Stimulated activated CD4-positive, alpha-beta T cell treated with anti-CD3 and anti-CD28 coated beads, TNF-alpha, amount 100 ng/mL, for 1 hour (primary cell): ENCODE measurements around the gene CPAMD8.

Source experiments
- DNase-seq, 3 donors: peaks; one replicate each; pipeline ENCODE4 v3.0.0-alpha.2; 2020; ENCODE audit warnings: low read depth in 3 of 3, low spot score in 1 of 3

The CPAMD8 gene

DNA sequence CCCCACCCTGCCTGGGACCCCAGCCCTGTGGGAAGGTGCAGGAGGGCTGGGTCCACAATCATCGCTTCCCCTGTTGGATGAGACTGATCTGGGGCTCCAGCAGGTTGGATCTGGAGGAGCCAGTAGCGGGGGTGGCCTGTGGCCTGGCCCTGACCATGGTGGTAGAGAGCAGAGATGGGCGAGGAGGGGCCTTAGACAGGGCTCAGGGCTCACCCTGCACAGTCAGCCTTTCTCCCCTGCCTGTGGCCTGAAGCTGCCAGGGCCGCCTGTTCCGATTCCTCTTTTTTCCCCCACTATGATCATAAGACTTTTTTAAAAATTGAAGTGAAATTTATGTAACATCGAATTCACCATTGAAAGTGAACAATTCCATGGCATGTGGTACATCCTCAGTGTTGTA lies 179.2 kb downstream of the CPAMD8 start:
- DNase-seq, result no peak

DNA sequence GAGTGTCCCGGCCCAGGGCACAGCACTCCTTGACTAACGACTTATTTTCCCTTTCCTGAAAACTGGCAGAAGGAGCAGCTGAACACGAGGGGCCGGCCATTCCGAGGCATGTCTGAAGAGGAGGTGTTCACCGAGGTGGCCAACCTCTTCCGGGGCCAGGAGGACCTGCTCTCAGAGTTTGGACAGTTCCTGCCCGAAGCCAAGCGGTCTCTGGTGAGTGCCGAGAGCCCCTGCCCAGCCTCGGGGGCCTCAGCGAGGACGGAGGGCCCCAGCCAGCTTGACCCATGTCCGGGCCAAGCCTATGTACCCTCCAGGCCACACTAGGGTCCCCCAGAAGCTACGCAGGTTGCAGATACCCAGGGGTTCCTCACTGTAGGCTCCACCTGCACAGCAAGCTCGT lies 179.7 kb downstream of the CPAMD8 start:
- DNase-seq, result no peak
